Ishikawa (cell line): ENCODE data around the gene ATP1A2.
A peak's percentile ranks its signal among the peaks of the same experiment; 100 is the strongest.

Experiments used
- CEBPB ChIP-seq: IDR thresholded peaks from 2 replicates; pipeline ENCODE4 v1.6.1; 2012
- CREB1 ChIP-seq: IDR thresholded peaks from 2 replicates; pipeline ENCODE4 v1.6.1; 2012; ENCODE audit warnings: low read depth
- EGR1 ChIP-seq: IDR thresholded peaks from 2 replicates; pipeline ENCODE4 v1.6.1; 2012
- EP300 ChIP-seq: IDR thresholded peaks from 2 replicates; pipeline ENCODE4 v1.6.1; 2012; ENCODE audit warnings: borderline replicate concordance
- FOXM1 ChIP-seq: IDR thresholded peaks from 2 replicates; pipeline ENCODE4 v1.6.1; 2012; ENCODE audit warnings: low read depth, borderline replicate concordance
- MAX ChIP-seq: IDR thresholded peaks from 2 replicates; pipeline ENCODE4 v1.6.1; 2012
- NFIC ChIP-seq: IDR thresholded peaks from 2 replicates; pipeline ENCODE4 v1.6.1; 2012
- RAD21 ChIP-seq: IDR thresholded peaks from 2 replicates; pipeline ENCODE4 v1.6.1; 2012; ENCODE audit warnings: low read depth
- REST ChIP-seq: IDR thresholded peaks from 2 replicates; pipeline ENCODE4 v1.6.1; 2012; ENCODE audit warnings: low read depth, mild to moderate bottlenecking
- TAF1 ChIP-seq: IDR thresholded peaks from 2 replicates; pipeline ENCODE4 v1.6.1; 2012; ENCODE audit warnings: low read depth, mild to moderate bottlenecking
- TCF12 ChIP-seq: IDR thresholded peaks from 2 replicates; pipeline ENCODE4 v1.6.1; 2012; ENCODE audit warnings: low read depth
- TEAD4 ChIP-seq: IDR thresholded peaks from 2 replicates; pipeline ENCODE4 v1.6.1; 2012
- USF1 ChIP-seq: IDR thresholded peaks from 2 replicates; pipeline ENCODE4 v1.6.1; 2012
- YY1 ChIP-seq: IDR thresholded peaks from 2 replicates; pipeline ENCODE4 v1.6.1; 2012; ENCODE audit warnings: low read depth
- ZBTB7A ChIP-seq: IDR thresholded peaks from 2 replicates; pipeline ENCODE4 v1.6.1; 2012; ENCODE audit warnings: low read depth

Gene ATP1A2

GRCh38 chr1:160096274-160097116, 19.1 kb upstream of the ATP1A2 start:
- no peak for TF ChIP-seq TAF1
- no peak for TF ChIP-seq EP300
- no peak for TF ChIP-seq FOXM1
- TF ChIP-seq MAX, result no peak
- no peak for TF ChIP-seq RAD21
- TF ChIP-seq CEBPB, result no peak
- TF ChIP-seq YY1, result no peak
- TF ChIP-seq CREB1, result no peak
- no peak for TF ChIP-seq TEAD4
- no peak for TF ChIP-seq REST
- no peak for TF ChIP-seq TCF12
- TF ChIP-seq USF1, result no peak
- no peak for TF ChIP-seq ZBTB7A
- no peak for TF ChIP-seq NFIC

- no peak for TF ChIP-seq EP300
- TF ChIP-seq TAF1, result no peak
- no peak for TF ChIP-seq NFIC
- no peak for TF ChIP-seq YY1
- TF ChIP-seq REST, result no peak
- no peak for TF ChIP-seq ZBTB7A
- TF ChIP-seq MAX, result no peak
- TF ChIP-seq RAD21, result no peak
- TF ChIP-seq TEAD4, result no peak
- TF ChIP-seq CEBPB, result no peak
- TF ChIP-seq FOXM1, result no peak
- TF ChIP-seq CREB1, result no peak
- no peak for TF ChIP-seq EGR1
- no peak for TF ChIP-seq USF1
Measured at GRCh38 chr1:160097151-160097910, 18.2 kb upstream of the ATP1A2 start.

GRCh38 chr1:160097911-160098851, 17.4 kb upstream of the ATP1A2 start, which contains the start of gene IGSF8:
IGSF8 (minus strand) TSS chr1:160098619; CDS start chr1:160098472, 147 bp downstream.
- peak; percentile 55; the same call in 1 of the 2 replicates for TF ChIP-seq EGR1
- TF ChIP-seq MAX, result peak; percentile 46
- TF ChIP-seq YY1, result 0 out of 2 replicates have a peak, but pooled peaks have one; percentile 3
- TF ChIP-seq USF1, result no peak
- 0 out of 2 replicates have a peak, but pooled peaks have one; percentile 52 for TF ChIP-seq ZBTB7A
- no peak for TF ChIP-seq TEAD4
- no peak for TF ChIP-seq RAD21
- peak; percentile 74 for TF ChIP-seq NFIC
- TF ChIP-seq TAF1, result no peak
- no peak for TF ChIP-seq EP300
